ENCODE results near the gene CIDEC.

CIDEC gene

DNA sequence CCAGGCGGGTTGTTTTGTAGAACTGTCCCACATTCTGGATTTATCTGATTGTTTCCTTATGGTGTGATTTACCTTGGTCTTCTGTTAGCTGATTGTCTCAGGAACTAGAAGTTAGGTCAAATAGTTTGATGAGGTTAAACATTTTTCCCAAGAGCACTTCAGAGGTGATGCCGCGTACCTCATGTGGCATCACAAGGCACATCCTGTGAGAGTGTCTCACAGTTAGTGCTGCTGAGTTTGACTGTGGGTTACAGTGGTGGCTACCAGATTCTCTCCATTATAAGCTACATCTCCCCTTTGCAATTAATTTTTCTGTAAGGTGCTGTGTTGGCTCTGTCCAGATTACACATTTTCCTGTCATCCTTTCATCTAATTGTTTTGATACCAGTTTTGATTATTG lies 48.8 kb downstream of the CIDEC start:
- TF ChIP-seq, protein P1, sequence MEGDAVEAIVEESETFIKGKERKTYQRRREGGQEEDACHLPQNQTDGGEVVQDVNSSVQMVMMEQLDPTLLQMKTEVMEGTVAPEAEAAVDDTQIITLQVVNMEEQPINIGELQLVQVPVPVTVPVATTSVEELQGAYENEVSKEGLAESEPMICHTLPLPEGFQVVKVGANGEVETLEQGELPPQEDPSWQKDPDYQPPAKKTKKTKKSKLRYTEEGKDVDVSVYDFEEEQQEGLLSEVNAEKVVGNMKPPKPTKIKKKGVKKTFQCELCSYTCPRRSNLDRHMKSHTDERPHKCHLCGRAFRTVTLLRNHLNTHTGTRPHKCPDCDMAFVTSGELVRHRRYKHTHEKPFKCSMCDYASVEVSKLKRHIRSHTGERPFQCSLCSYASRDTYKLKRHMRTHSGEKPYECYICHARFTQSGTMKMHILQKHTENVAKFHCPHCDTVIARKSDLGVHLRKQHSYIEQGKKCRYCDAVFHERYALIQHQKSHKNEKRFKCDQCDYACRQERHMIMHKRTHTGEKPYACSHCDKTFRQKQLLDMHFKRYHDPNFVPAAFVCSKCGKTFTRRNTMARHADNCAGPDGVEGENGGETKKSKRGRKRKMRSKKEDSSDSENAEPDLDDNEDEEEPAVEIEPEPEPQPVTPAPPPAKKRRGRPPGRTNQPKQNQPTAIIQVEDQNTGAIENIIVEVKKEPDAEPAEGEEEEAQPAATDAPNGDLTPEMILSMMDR (IDR thresholded peaks at IDR 0.05; ENCODE audit: low read depth, low read length) = no peak
- DNase-seq (ENCODE audit: low read depth, low spot score) = no peak
- no peak overlapping the region for H3K4me3 ChIP-seq (ENCODE audit: low read depth, low read length)
- in situ Hi-C loops (cut with HindIII; ENCODE audit: low sequenced_read_pairs) = no loop called here

DNA sequence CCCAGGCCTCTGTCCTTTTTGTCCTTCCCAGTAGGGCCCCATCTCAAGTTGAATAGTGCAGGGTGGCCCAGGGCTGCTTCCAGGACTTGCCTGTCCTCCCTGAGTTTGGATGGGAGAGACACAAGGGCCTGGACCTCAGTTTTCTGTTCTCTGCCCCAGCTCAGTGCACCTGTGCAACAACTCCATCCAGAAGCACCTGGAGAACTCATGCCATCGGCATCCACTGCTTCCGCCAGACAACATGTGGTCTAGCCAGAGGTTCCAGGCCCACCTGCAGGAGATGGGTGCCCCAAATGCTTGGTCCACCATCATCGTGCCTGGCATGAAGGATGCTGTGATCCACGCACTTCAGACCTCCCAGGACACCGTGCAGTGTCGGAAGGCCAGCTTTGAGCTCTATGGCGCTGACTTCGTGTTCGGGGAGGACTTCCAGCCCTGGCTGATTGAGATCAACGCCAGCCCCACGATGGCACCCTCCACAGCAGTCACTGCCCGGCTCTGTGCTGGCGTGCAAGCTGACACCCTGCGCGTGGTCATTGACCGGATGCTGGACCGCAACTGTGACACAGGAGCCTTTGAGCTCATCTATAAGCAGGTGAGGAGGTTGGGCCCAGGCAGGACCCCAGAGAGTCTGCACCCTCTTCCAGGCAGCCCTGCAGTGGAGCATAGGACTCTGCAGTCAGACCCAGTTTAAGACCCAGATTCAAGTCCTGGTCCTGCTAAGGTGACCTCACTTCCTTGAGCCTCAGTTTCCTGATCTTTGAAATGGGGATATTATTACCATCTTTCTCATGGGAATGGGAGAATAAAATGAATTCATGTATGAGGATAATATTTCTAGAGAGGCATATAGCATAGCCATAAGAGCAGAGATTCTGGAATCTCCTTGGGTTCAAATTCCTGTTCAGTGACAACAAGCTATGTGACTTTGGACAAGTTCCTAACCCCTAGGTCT lies 51.0 kb downstream of the CIDEC start:
- TF ChIP-seq, protein P1 (IDR thresholded peaks at IDR 0.05; ENCODE audit: low read depth, low read length) = no peak
- DNase-seq (ENCODE audit: low read depth, low spot score) = no peak
- no peak overlapping the region for H3K4me3 ChIP-seq (ENCODE audit: low read depth, low read length)
- in situ Hi-C loops (cut with HindIII; ENCODE audit: low sequenced_read_pairs) = no loop called here

DNA sequence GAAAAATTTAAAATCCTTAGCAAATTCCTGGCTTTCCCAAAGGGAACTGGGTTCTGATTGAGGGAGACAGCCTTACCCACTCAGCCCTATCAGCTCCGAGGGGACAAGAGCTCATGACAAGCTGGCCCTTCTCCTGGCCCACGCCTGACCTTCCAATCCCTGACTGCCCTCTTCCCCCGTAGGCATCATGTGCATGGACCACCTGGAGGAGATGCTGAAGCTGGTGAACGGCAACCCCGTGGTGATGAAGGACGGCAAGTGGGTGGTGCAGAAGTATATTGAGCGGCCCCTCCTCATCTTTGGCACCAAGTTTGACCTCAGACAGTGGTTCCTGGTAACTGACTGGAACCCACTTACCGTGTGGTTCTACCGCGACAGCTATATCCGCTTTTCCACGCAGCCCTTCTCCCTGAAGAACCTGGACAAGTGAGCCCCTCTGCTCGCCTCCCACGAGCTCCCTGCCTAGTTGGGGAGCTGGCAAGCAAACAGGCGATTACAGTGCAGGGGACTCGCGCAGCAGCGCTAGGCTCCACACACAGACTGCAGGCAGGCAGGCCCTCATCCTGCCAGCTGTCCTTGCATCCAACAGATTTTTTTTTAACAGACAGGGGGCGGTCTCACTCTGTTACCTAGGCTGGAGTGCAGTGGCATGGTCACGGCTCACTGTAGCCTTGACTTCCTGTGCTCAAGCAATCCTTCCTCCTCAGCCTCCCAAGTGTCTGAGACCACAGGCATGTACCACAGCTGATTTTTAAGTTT lies 53.1 kb downstream of the CIDEC start:
- DNase-seq (ENCODE audit: low read depth, low spot score) = no peak
- TF ChIP-seq, protein P1 (IDR thresholded peaks at IDR 0.05; ENCODE audit: low read depth, low read length) = peak; percentile 8
- in situ Hi-C loops (cut with HindIII; ENCODE audit: low sequenced_read_pairs) = no loop called here

DNA sequence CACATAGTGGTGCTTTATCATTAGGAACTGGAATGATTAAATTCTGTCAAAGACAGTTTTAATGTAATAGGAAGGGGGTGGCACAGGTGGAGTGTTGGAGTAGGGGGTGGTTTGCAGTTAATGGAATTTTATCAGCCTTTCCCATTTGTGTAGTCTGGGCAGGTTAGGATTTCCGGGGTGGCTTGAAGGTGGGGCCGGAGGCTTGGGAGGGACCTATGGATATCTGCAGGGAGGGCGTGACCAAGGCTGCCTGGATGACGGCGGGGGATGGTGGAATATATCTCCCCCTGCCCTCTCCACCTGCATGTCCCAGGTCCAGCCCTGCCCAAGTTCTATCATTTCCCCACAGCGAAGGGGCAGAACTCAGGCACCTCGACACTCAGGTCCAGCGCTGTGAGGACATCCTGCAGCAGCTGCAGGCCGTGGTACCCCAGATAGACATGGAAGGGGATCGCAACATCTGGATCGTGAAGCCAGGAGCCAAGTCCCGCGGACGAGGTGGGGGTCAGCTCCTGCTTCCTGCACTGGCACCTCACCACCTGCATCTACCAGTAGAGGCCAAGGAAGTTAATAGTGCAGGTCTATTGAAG lies 54.5 kb downstream of the CIDEC start:
- TF ChIP-seq, protein P1 (IDR thresholded peaks at IDR 0.05; ENCODE audit: low read depth, low read length) = no peak
- in situ Hi-C loops (cut with HindIII; ENCODE audit: low sequenced_read_pairs) = no loop called here
- DNase-seq (ENCODE audit: low read depth, low spot score) = no peak
- no peak overlapping the region for H3K4me3 ChIP-seq (ENCODE audit: low read depth, low read length)

More for the DNA sequence above, 53.1 kb downstream of the CIDEC start:
- H3K4me3 ChIP-seq (ENCODE audit: low read depth, low read length) = no peak overlapping the region

DNA sequence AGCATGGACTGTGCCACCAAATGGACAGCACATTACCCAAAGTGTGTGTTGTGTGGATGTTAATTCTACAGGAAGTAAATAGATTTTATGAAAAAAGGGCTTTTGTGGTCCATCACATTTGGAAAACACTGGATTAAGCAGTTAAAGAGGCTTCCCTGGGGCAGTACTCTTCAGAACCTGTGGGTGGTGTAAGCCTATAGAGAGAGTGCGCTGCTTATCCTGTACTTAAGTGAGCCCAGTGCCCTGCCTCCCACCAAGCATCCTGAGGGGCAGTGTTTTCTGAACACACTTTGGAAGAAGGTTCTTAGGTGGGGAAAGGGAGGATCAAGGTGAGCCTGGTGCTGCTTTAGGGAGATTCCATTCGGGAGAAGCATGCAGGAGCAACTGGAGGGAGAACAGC lies 59.1 kb downstream of the CIDEC start:
- no peak for DNase-seq (ENCODE audit: low read depth, low spot score)
- no peak overlapping the region for H3K4me3 ChIP-seq (ENCODE audit: low read depth, low read length)
- in situ Hi-C loops (cut with HindIII; ENCODE audit: low sequenced_read_pairs) = no loop called here
- TF ChIP-seq, protein P1 (IDR thresholded peaks at IDR 0.05; ENCODE audit: low read depth, low read length) = peak; percentile 51

DNA sequence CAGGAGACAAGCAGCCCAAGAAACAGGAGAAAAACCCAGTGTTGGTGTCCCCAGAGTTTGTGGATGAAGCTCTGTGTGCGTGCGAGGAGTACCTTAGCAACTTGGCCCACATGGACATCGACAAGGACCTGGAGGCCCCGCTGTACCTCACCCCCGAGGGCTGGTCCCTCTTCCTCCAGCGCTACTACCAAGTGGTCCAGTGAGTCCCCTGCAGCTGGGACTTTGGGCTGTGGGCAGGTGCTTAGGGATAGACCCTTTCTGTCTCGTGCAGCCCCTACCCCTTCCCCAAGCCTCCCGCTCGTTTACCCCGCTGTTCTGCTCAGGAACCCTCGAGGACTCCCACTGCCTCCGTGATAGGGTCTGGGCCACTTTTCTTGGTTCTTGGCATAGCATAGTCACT lies 59.5 kb downstream of the CIDEC start:
- in situ Hi-C loops (cut with HindIII; ENCODE audit: low sequenced_read_pairs) = no loop called here
- H3K4me3 ChIP-seq (ENCODE audit: low read depth, low read length) = no peak overlapping the region
- no peak for DNase-seq (ENCODE audit: low read depth, low spot score)
- TF ChIP-seq, protein P1 (IDR thresholded peaks at IDR 0.05; ENCODE audit: low read depth, low read length) = no peak
